Progenitor cell of endocrine pancreas (in vitro differentiated cells): Measurements from ENCODE around the gene S1PR5. TPM values are rescaled to one million over a fixed set of nuclear protein-coding genes. Genes with fewer than 3 reads are reported as not detected.
"Not testable (repeated sequence)": the region's sequence is repeated elsewhere in the genome, so short reads cannot be mapped to it uniquely, and the experiment has no call there.

Experiments used
- DNase-seq: peaks from one replicate; pipeline ENCODE4 v3.0.0; 2021; ENCODE audit warnings: low spot score; ENCODE audit not compliant: unreplicated experiment
- H3K27ac Mint-ChIP-seq: 2 replicates; pipeline ENCODE4 v1.8.0; 2021; ENCODE audit warnings: mild to moderate bottlenecking, moderate library complexity, mixed read lengths
- H3K27me3 Mint-ChIP-seq: 2 replicates; pipeline ENCODE4 v1.8.0; 2021; ENCODE audit warnings: mixed read lengths
- H3K36me3 Mint-ChIP-seq: 2 replicates; pipeline ENCODE4 v1.8.0; 2022; ENCODE audit warnings: mixed read lengths; ENCODE audit not compliant: insufficient read depth
- H3K4me1 Mint-ChIP-seq: 2 replicates; pipeline ENCODE4 v1.8.0; 2021; ENCODE audit warnings: low read depth, mixed read lengths
- H3K4me3 Mint-ChIP-seq: 2 replicates; pipeline ENCODE4 v1.8.0; 2021; ENCODE audit warnings: low read depth, mild to moderate bottlenecking, moderate library complexity, mixed read lengths
- H3K9me3 Mint-ChIP-seq: 2 replicates; pipeline ENCODE4 v1.8.0; 2021; ENCODE audit warnings: low read depth, mixed read lengths
- total RNA-seq: library from RNA; stranded (reverse); gene quantifications from 2 replicates; pipeline ENCODE4 v1.2.1, GENCODE V29; 2021
- TF ChIP-seq, protein P1 (sequence below): fragments of 200-600 bp; sonication (generic); IDR thresholded peaks from one replicate; pipeline ENCODE4 v1.5.0; 2021; ENCODE audit warnings: antibody characterized with exemption, mild to moderate bottlenecking; ENCODE audit not compliant: unreplicated experiment

Gene S1PR5
- total RNA-seq, 1 donor from 2014 or later: not detected

GRCh38 chr19:10553943-10554381 is 36.7 kb upstream of the S1PR5 start:
- Mint-ChIP-seq H3K9me3 (no peaks in the 10 kb centered on the region), H3K4me1 (no peaks in the 10 kb centered on the region), H3K36me3 (peaks cover 20% of the 10 kb centered on the region), H3K27ac (peak overlapping the region; percentile 24), H3K4me3 (no peak overlapping the region), H3K27me3 (no peaks in the 10 kb centered on the region)
- TF ChIP-seq, protein P1, sequence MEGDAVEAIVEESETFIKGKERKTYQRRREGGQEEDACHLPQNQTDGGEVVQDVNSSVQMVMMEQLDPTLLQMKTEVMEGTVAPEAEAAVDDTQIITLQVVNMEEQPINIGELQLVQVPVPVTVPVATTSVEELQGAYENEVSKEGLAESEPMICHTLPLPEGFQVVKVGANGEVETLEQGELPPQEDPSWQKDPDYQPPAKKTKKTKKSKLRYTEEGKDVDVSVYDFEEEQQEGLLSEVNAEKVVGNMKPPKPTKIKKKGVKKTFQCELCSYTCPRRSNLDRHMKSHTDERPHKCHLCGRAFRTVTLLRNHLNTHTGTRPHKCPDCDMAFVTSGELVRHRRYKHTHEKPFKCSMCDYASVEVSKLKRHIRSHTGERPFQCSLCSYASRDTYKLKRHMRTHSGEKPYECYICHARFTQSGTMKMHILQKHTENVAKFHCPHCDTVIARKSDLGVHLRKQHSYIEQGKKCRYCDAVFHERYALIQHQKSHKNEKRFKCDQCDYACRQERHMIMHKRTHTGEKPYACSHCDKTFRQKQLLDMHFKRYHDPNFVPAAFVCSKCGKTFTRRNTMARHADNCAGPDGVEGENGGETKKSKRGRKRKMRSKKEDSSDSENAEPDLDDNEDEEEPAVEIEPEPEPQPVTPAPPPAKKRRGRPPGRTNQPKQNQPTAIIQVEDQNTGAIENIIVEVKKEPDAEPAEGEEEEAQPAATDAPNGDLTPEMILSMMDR: no peak
- no peak for DNase-seq

GRCh38 chr19:10553087-10553667 is 35.9 kb upstream of the S1PR5 start:
- Mint-ChIP-seq H3K4me1 (no peaks in the 10 kb centered on the region), H3K4me3 (no peak overlapping the region), H3K9me3 (no peaks in the 10 kb centered on the region), H3K27ac (no peak overlapping the region), H3K36me3 (peaks cover 20% of the 10 kb centered on the region), H3K27me3 (no peaks in the 10 kb centered on the region)
- TF ChIP-seq, protein P1: no peak
- DNase-seq: no peak

DNA sequence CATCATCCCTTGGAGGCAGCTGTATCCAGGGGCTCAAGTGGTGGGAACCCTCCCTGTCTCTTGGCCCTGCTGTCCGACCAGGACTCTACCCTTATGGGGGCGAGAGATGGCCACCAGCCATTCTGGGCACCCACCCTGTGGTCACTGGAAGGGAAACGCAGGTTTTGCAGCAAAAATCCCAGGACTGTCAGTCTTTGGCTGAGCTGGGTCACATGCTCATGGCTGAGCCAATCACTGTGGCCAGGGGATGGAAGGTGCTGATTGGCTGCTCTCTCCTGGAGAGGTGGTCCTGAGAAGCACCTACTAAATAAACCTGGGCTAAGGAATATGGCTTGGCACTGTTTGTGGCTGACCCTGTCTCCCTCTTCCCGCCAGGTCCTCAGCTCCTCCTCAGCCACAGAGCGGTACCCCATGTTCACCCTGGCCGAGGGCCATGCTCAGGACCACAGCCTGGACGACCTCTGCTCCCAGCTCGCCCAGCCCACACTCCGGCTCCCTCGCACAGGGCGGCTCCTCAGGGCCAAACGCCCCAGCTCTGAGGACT is 35.3 kb upstream of the S1PR5 start:
- no peak overlapping the region for H3K4me3 Mint-ChIP-seq
- H3K4me1 Mint-ChIP-seq: no peaks in the 10 kb centered on the region
- no peaks in the 10 kb centered on the region for H3K27me3 Mint-ChIP-seq
- TF ChIP-seq, protein P1: no peak
- DNase-seq: no peak
- H3K36me3 Mint-ChIP-seq: peaks cover 18% of the 10 kb centered on the region
- H3K27ac Mint-ChIP-seq: no peak overlapping the region
- no peaks in the 10 kb centered on the region for H3K9me3 Mint-ChIP-seq

- Mint-ChIP-seq H3K9me3 (no peaks in the 10 kb centered on the region), H3K4me3 (no peak overlapping the region), H3K4me1 (no peaks in the 10 kb centered on the region), H3K27ac (no peak overlapping the region), H3K27me3 (no peaks in the 10 kb centered on the region), H3K36me3 (peaks cover 18% of the 10 kb centered on the region)
- TF ChIP-seq, protein P1: no peak
- no peak for DNase-seq
Observed at GRCh38 chr19:10551698-10552301, 34.6 kb upstream of the S1PR5 start.

DNA sequence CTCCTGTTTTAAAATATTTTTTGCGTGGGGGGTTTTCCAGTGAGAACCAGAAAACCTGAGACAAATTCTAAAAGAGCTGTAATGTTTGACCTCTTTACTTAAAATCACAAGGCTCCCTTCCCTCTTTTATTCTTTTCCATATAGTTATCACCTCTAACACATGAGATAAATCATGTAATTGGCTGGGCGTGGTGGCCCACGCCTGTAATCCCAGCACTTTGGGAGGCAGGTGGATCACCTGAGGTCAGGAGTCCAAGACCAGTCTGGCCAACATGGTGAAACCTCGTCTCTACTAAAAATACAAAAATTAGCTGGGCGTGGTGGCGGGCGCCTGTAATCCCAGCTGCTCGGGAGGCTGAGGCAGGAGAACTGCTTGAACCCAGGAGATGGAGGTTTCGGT is 33.8 kb upstream of the S1PR5 start:
- peaks cover 18% of the 10 kb centered on the region for H3K36me3 Mint-ChIP-seq

GRCh38 chr19:10550336-10550735 is 33.1 kb upstream of the S1PR5 start:
- Mint-ChIP-seq H3K36me3 (peaks cover 18% of the 10 kb centered on the region), H3K9me3 (no peaks in the 10 kb centered on the region), H3K4me3 (no peak overlapping the region), H3K27ac (no peak overlapping the region), H3K27me3 (no peaks in the 10 kb centered on the region), H3K4me1 (no peaks in the 10 kb centered on the region)
- TF ChIP-seq, protein P1: no peak
- no peak for DNase-seq

More for the DNA sequence above, 33.8 kb upstream of the S1PR5 start:
- H3K9me3 Mint-ChIP-seq, H3K27ac Mint-ChIP-seq, DNase-seq, H3K4me3 Mint-ChIP-seq, H3K4me1 Mint-ChIP-seq, H3K27me3 Mint-ChIP-seq: not testable (repeated sequence)
